ENCODE results near the gene GIT1.

GRCh38 chr17:29582772-29583171 lies 6.7 kb downstream of the GIT1 start:
- no peak for TF ChIP-seq L3MBTL2 (conservative IDR thresholded peaks at IDR 0.05)
- TF ChIP-seq ZNF384 (IDR thresholded peaks at IDR 0.05): no peak
- no peak for TF ChIP-seq NFRKB (IDR thresholded peaks at IDR 0.05)
- TF ChIP-seq SP1 (IDR thresholded peaks at IDR 0.05): no peak
- no peak for TF ChIP-seq FOXM1 (IDR thresholded peaks at IDR 0.05; ENCODE audit: borderline replicate concordance)
- no peak for TF ChIP-seq ELF4 (IDR thresholded peaks at IDR 0.05)
- TF ChIP-seq, protein P1, sequence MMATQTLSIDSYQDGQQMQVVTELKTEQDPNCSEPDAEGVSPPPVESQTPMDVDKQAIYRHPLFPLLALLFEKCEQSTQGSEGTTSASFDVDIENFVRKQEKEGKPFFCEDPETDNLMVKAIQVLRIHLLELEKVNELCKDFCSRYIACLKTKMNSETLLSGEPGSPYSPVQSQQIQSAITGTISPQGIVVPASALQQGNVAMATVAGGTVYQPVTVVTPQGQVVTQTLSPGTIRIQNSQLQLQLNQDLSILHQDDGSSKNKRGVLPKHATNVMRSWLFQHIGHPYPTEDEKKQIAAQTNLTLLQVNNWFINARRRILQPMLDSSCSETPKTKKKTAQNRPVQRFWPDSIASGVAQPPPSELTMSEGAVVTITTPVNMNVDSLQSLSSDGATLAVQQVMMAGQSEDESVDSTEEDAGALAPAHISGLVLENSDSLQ (IDR thresholded peaks at IDR 0.05): no peak
- no peak for TF ChIP-seq FOXA1 (IDR thresholded peaks at IDR 0.05)
- TF ChIP-seq BHLHE40 (IDR thresholded peaks at IDR 0.05; ENCODE audit: borderline replicate concordance): no peak
- TF ChIP-seq ARNT (IDR thresholded peaks at IDR 0.05): no peak
- TF ChIP-seq SUZ12 (IDR thresholded peaks at IDR 0.05): no peak
- no peak for TF ChIP-seq LEF1 (IDR thresholded peaks at IDR 0.05; ENCODE audit: borderline replicate concordance)

Data from HEK293T (cell line).